Ramos (cell line): ENCODE data around the gene KIN.
"Not testable (repeated sequence)": the region's sequence is repeated elsewhere in the genome, so short reads cannot be mapped to it uniquely, and the experiment has no call there.

Experiments used
- in situ Hi-C: fragments of 300-500 bp; cut with MboI; formaldehyde crosslinking; loops from one replicate; pipeline ENCODE4 v1.14.3; 2022; ENCODE audit warnings: low sequenced_read_pairs; ENCODE audit not compliant: unreplicated experiment

The KIN gene

DNA sequence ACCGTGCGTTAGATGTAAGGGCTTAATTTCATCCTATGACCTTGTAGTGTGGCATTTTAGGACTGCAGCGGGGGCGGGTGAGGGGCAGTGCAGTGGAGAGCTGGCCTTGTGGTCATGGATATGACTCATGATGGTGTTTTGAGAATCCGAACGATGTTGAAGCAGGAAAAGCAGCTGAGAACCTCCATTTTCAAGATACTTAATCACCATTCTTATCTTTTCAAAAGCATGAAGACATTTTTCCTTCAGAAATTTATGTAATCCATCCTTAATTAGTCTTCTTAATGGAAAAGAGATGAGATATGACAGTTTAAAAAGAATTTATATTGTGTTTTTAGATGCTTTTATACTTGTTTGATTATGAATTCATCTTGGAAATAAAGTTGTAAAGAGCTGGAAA, 9.8 kb upstream of the KIN start:
- in situ Hi-C loops: no loop called here

DNA sequence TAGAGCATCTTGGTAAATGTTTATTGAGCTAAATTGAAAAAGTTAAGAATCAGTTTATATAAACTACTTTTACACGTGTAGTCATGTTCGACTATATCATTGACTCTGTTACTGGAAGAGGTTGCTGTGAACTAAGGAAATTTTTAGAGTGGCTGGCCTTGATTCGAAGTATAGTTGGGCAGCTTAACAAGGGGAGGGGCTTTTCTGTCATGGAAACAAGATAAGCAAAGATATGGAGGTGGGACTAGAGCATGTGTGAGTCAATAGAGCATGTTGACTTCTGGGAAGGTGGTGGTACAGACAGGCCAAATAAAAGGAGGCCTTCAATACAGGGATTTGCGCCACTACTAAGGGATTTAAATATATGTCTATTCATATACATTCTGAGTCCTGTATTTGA, 7.8 kb upstream of the KIN start:
- in situ Hi-C loops: no loop called here

DNA sequence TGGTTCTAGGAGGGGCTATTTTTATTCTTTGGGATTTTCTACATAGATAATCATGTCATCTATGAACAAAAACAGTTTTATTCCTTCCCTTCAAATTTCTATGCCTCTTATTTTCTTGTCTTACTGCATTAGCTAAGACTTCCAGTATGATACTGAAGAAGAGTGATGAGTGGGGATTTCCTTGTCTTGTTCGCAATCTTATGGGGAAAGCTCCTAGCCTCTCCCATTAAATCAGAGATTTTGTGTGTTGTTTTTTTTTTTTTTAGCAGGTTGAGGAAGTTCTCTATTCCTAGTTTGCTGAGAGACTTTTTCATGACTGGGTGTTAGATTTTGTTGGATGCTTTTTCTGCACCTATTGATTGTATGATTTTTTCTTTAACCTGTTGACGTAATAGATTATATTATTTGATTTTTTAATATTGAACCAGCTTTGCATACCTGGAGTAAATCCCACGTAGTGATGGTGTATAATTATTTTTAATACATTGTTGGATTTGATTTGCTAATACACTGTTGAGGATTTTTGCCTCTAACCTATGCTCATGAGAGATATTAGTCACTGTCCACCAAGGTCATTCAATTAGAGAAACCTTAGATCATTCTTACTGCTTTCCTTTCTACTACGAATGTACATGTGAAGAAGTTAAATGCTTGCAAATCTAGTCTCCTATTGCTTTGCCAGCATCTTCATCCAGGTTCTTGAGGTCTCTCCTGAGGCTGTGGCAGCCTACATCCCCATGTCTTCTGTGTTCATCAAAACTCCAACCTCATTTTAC, 6.6 kb upstream of the KIN start:
- in situ Hi-C loops: no loop called here

DNA sequence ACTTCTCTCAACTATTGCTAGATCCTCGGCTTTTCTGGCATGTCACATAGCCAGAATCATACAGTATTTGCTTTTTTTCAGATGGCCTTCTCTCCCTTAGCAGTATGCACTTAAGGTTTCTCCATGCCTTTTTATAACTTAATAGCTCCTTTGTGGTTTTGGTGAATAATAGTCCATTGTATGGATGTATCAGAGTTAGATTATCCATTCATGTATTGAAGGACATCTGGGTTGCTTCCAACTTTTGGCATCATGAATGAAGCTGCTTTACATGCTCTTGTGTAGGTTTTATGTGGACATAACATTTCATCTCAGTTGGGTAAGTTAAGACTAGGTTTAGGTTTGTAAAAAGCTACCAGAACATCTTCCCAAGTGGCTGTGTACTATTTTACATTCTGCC, 4.7 kb upstream of the KIN start:
- in situ Hi-C loops: no loop called here

DNA sequence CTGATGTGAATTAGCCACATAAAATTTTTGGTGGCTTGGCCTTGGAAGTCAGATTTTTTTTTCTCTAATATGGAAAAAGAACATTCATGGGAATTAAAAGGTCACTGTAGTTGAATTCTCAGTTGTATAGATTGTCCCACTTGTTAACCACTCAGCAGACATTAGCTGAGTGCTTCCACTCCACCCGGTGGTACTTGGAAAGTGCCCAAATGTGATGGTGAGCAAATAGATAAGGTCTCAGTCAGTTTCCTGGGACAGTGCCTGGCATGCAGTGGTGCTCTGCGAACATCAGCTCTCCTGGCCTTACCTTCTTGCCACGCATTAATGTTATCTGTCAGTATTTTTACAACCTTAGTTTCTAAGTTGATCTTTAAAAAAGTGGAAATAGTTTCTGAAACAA, 1.6 kb upstream of the KIN start:
- in situ Hi-C loops: no loop called here

DNA sequence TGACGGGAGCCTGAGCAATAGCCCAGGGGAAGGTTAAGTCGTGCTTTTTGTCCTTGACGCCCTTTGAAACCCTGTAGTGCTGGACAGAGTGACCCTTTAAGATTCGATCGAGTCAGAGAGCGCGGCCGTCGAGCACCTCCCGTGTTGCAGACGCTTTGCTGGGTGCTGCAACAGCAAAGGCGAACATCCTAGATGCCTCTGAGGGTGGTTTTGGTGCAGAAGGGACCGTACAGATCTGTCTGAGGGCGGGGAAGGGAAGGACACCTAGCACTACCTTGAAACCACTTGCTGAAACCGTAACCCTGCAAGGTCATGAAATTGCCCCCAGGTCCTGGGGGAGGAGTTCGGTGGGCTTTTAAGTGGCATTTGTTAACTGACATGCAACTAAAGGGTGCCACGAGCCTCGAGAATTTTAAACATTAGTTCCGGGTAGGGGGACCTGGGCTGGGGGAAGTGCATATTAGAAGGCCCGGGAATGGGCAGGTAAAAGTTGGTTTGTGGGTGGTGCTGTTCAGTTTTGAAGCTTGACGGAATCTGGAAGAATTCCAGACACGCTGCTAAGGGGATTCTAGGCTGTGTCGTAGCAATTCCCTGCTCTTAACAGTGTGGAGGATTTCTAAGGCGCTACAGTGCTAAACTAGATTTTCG, 970 bp upstream of the KIN start:
- in situ Hi-C loops: no loop called here

DNA sequence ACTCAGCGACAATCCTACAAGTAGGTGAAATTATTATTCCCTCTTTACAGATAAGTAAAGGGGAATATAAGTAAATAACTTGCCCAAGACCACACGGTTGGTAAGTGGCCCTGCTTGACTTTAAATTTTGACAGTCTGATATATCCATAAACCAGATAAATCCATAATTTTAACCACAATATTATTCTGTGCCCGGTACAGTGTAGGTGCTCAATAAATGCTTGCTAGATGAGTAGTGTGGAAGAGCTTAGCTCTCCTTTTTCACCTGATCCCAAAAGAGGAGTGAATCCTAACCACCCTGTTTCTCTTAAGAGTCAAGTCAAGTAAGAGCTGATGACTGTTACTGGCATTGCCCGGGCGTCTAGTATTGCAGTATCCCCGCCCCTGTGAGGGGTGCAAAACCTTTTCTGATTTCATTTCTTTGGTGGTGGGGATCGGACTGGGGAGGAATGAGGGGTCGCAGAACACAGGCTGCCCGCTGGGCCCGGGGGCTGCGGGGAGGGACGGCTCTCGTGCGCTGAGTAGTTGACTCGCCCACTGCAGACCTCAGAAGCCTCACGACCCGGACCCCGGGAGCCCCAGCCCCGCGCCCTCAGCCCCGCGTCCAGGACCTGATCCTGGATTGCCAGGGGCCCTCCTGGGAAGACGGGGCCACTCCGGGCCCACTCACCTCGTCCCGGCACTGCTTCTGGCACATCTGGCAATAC, 490 bp downstream of the KIN start:
- in situ Hi-C loops: no loop called here

DNA sequence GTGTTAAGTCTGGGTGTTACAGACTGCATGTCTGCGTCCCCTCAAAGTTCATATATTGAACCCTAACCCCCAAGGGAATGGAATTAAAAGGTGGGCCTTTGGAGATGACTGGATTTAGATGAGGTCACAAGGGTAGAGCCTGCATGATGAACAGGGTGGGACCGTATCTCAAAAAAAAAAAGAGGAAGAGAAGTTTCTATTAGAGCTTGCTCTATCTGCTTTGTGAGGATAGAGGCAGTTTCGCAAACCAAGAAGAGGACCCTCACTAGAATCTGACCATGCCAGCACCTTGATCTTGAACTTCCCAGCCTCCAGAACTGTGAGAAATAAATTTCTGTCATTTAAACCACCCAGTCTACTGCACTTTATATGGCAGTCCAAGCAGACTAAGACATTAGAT, 1.4 kb downstream of the KIN start:
- in situ Hi-C loops: no loop called here

DNA sequence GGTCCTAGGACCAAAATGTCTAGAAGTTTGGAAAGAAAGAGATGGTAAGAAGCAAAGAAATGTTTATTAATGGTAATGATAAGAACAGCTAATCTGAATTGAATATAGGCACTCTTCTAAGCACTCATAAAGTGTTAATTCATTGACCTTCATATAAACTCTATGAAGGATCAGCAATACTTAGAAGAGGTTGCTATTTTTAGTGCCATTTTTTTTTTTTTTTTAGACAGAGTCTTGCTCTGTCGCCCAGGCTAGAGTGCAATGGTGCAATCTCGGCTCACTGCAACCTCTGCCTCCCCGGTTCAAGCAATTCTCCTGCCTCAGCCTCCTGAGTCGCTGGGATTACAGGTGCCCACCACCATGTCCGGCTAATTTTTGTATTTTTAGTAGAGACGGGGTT, 5.6 kb downstream of the KIN start:
- in situ Hi-C loops: not testable (repeated sequence)

DNA sequence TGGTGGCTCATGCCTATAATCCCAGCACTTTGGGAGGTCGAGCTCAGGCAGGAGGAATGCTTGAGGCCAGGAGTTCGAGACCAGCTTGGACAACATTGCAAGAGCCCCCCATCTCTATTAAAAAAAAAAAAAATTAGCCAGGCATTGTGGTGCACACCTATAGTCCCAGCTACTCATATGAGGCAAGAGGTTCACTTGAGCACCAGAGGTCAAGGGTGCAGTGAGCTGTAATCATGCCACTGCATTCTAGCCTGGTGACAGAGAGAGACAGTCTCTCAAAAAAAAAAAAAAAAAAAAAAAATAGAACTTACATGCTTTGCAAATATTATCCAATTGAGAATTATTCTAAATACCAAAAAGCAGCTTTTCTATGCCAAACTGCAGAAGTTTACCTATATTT, 11.0 kb downstream of the KIN start:
- in situ Hi-C loops: no loop called here

DNA sequence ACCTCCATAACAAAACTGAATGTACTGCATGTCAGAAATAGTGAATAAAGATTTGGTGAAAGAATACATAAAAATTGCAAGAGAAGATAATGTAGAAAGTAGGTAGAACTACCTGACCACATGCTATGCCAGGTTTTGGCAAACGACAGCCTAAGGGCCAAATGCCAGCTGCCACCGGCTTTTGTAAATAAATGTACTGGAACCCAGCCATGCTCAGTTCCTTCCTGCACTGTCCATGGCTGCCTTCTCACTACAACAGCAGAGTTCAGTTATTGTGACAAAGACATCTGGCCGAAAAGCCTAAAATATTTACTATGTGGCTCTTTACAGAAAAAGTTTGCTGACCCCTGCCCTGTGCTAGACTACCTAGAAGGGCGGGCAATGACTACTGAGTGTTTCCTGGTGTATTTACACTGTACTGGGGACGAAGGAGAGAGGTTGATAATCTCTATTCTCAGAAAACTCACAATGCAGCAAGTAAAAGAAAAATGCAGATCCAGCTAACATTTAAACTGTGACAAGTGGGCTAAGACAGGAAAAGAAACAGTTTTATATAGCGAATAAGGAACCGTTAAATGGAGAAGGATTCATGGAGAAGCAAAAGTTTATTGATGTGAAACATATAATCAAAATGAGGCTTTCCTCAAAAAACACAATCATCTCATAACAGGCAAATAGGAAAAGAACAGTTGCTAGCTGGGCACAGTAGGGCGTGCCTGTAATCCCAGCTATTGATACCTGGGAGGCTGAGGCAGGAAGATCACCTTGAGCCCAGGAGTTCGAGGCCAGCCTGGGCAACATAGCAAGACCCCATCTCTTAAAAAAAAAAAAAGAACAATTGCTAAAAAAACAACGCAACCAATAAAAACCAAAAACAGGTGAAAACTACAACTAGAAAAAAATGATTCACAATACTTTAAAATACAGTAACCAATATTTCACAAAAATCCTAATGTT, 13.7 kb downstream of the KIN start:
- in situ Hi-C loops: no loop called here

DNA sequence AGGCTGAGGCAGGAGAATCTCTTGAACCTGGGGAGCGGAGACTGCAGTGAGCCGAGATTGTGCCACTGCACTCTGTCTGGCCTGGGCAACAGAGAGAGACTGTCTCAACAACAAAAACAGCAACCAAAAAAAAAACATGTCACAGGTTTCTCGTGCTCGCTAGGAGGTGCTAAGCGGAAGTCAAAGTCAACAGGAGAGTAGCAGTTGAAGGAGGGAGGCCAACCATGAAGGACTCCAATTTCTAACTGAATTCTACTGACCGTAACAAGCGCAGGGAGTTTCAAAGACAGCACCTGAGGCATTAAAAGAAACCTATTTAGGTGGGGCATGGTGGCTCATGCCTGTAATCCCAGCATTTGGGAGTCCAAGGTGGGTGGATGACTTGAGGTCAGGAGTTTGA, 19.4 kb downstream of the KIN start:
- in situ Hi-C loops: no loop called here

DNA sequence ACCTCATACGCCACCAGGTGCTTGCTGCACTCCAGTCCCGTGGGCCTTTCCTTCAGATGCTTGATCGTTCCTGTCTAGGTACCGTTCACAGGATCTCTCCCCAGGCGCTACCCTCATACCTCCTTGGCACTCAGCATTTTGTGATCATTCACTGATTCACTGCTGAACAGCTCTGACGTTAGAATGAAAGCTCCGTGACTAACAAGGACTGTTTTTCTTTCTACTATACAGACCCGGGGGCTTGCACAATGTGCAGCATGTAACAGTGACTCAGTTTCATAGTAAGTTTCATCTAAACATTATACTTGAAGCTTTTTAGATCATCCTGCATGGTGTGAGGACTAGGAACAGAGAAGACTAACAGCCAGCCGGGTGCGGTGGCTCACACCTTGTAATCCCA, 20.6 kb downstream of the KIN start:
- in situ Hi-C loops: no loop called here

DNA sequence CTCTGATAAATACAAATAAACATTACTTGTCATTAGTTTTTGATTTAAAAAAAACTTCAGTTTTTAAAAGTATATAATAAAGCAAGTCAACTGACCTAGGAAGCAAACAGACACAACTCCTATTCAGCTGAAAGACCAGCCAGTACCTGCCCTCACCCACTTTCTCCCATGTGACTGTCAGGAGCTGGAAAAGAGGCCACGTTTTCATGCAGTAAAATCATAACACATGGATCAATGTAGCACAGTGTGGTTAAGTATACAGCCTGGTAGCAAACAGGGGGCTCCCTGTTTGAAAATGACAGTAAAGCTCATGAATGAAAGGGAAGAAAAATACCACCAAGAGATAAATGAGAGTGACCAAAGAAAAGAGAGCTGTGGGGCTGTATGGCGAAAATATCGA, 21.6 kb downstream of the KIN start:
- in situ Hi-C loops: no loop called here

DNA sequence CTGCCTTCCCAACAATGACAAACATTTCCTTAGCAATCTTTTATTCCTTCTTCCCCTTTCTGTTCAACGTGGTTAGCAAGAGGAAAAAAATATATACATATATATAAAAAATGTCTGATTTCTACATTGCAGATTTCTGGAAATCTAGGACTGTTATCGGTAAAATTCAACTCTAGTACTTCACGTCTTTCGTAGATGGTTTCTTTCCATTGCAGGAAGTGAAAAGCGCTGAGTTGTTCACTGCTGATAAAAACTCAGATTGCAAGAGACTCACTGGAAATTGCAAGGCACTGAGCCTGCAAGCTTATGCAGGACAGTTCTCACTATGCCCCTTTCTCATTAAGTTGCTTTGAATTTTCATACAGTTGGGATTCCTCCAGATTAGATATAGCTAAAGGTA, 23.9 kb downstream of the KIN start:
- in situ Hi-C loops: no loop called here

DNA sequence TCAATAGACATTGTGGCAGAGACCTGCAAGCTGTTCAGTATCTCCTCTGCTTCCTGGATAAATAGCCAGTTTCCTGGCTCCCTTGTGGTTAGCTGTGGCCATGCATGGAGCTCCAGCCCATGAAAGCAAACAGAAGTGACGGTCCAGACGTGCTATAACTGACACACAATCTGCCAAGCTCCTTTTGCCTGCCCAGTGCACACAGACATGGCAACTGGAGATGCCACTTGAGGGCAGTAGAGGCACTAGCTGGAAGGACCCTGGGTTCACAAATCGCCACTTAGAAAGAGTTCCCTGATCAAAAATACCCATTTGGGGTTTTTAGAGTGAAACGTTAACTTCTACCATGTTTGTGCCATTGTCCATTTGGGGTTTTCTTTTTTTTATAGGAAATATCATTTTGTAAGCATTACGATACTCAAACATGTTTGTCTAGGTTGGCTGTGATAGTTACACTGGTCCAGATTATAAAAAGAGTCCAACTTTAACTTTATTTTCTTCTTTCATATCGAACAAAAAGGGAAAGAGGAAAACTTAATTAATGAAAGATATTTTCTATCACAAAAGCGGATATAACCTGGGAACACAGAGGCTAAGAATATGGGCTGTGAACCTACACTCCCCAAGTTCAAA, 31.3 kb downstream of the KIN start:
- in situ Hi-C loops: no loop called here

DNA sequence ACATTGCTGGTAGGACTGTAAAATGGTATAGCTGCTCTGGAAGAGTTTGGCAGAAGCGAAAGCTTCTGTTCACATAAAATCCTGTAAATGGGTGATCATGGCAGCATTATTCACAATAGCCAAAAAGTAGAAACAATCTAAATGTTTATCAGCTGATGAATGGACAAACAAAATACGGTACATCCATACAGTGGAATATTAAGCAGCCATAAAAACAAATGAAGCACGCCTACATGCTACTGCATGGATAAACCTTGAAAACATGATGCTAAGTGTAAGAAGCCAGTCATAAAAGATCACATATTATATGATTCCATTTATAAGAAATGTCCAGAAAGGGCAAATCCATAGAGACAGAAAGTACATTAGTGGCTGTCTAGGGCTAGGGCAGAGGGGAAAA, 32.7 kb downstream of the KIN start:
- in situ Hi-C loops: no loop called here

DNA sequence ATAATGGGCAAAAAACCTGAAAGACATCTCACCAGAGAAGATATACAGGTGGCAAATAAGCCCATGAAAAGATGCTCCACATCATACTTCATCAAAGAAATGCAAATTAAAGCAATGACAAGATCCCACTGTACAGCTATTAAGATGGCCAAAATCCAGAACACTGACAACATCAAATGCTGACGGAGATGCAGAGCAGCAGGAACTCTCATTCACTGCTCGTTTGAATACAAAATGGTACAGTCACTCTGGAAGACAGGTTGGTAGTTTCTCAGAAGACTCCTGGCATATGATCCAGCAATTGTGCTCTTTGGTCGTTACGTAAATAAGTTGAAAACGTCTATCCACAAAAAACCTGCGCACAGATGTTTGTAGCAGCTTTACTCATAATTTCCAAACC, 35.5 kb downstream of the KIN start:
- in situ Hi-C loops: no loop called here

DNA sequence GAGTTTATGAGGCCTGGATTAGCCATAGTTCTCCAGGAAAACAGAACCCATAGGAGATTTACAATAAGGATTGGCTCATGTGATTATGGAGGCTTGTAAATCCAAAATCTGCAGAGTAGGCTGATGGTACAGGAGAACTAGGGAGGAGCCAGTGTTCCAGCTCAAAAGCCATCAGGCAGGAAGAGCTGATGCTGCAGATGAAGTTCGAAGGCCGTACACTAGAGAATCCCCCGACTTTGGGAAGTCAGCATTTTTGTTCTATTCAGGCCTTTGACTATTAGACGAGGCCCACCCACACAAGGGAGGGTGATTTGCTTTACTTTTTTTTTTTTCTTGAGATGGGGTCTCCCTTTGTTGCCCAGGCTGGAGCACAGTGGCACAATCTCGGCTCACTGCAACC, 37.6 kb downstream of the KIN start:
- in situ Hi-C loops: no loop called here

DNA sequence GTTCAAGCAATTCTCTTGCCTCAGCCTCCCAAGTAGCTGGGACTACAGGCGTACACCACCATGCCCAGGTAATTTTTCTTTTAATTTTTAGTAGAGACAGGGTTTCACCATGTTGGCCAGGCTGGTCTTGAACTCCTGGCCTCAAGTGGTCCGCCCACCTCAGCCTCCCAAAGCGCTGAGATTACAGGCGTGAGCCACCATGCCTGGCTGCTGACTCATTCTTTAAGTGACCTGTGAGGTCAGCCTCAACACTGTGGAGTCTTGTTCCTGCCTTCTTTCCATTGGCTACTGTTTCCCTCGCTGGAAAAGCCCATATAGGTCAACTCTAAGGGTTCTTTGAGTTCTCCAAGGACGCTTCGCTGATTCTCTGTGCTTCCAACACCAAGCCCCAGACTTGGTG, 39.2 kb downstream of the KIN start:
- in situ Hi-C loops: not testable (repeated sequence)
